HCEC 1CT (cell line): ENCODE measurements around the gene USP46.

Experiments
- DNase-seq: peaks from one replicate; pipeline ENCODE4 v3.0.0-alpha.2; 2017

Gene USP46

GRCh38 chr4:52617336-52618020, 41.6 kb downstream of the USP46 start:
- DNase-seq = no peak

GRCh38 chr4:52614241-52614640, 44.9 kb downstream of the USP46 start:
- DNase-seq = no peak

GRCh38 chr4:52612341-52612740, 46.8 kb downstream of the USP46 start:
- DNase-seq = no peak

- no peak for DNase-seq
Observed at GRCh38 chr4:52611030-52611555, 48.0 kb downstream of the USP46 start.

- no peak for DNase-seq
Observed at GRCh38 chr4:52606726-52607125, 52.4 kb downstream of the USP46 start.

- no peak for DNase-seq
Observed at GRCh38 chr4:52606040-52606439, 53.1 kb downstream of the USP46 start.

GRCh38 chr4:52604215-52604614, 54.9 kb downstream of the USP46 start:
- no peak for DNase-seq

- no peak for DNase-seq
Observed at GRCh38 chr4:52600275-52600674, 58.8 kb downstream of the USP46 start.

- DNase-seq = no peak
Observed at GRCh38 chr4:52595001-52595400, 64.1 kb downstream of the USP46 start.

- no peak for DNase-seq
Observed at GRCh38 chr4:52592287-52592686, 66.8 kb downstream of the USP46 start.

- DNase-seq = peak; percentile 5
Observed at GRCh38 chr4:52588771-52589591, 70.1 kb downstream of the USP46 start.

- peak; percentile 2 for DNase-seq
Observed at GRCh38 chr4:52588097-52588496, 71.0 kb downstream of the USP46 start.

GRCh38 chr4:52586069-52586468, 73.0 kb downstream of the USP46 start:
- no peak for DNase-seq

- DNase-seq = no peak
Observed at GRCh38 chr4:52585379-52585778, 73.7 kb downstream of the USP46 start.

- no peak for DNase-seq
Observed at GRCh38 chr4:52579602-52580272, 79.4 kb downstream of the USP46 start.

GRCh38 chr4:52578951-52579350, 80.2 kb downstream of the USP46 start:
- DNase-seq = no peak

- no peak for DNase-seq
Observed at GRCh38 chr4:52577624-52577962, 81.5 kb downstream of the USP46 start.

- DNase-seq = peak; percentile 60
Observed at GRCh38 chr4:52576961-52577623, 82.0 kb downstream of the USP46 start.

GRCh38 chr4:52576326-52576725, 82.8 kb downstream of the USP46 start:
- DNase-seq = no peak

- DNase-seq = no peak
Observed at GRCh38 chr4:52575406-52575805, 83.7 kb downstream of the USP46 start.

GRCh38 chr4:52574036-52574435, 85.1 kb downstream of the USP46 start:
- peak; percentile 4 for DNase-seq

- DNase-seq = no peak
Observed at GRCh38 chr4:52573551-52573950, 85.5 kb downstream of the USP46 start.

- DNase-seq = peak; percentile 83
Observed at GRCh38 chr4:52572936-52573485, 86.1 kb downstream of the USP46 start.
